Measurements from ENCODE around the gene STK36.

STK36 gene

DNA sequence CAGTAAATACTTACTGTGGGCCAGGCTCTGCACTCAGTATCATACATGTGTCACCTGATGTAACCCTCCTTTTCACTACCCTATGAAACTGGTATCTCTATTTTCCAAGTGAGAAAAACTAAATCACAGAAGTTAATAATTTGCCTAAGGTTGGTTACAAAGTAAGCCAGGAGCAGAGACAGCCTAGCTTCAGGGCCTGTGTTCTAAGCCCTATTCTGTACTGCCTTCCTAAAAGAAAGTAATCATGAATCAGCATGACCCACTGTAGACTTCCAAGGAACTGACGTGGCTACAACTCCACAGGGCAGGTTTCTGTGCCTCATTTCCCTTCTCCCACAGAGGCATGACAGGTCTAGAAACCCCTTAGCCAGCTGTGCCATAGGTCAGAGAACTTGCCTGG is 26.8 kb upstream of the STK36 start:
- TF ChIP-seq, protein P1, sequence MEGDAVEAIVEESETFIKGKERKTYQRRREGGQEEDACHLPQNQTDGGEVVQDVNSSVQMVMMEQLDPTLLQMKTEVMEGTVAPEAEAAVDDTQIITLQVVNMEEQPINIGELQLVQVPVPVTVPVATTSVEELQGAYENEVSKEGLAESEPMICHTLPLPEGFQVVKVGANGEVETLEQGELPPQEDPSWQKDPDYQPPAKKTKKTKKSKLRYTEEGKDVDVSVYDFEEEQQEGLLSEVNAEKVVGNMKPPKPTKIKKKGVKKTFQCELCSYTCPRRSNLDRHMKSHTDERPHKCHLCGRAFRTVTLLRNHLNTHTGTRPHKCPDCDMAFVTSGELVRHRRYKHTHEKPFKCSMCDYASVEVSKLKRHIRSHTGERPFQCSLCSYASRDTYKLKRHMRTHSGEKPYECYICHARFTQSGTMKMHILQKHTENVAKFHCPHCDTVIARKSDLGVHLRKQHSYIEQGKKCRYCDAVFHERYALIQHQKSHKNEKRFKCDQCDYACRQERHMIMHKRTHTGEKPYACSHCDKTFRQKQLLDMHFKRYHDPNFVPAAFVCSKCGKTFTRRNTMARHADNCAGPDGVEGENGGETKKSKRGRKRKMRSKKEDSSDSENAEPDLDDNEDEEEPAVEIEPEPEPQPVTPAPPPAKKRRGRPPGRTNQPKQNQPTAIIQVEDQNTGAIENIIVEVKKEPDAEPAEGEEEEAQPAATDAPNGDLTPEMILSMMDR (conservative IDR thresholded peaks at IDR 0.05; ENCODE audit: low read length): no peak
- DNase-seq (ENCODE audit: low read depth): peak; percentile 36

DNA sequence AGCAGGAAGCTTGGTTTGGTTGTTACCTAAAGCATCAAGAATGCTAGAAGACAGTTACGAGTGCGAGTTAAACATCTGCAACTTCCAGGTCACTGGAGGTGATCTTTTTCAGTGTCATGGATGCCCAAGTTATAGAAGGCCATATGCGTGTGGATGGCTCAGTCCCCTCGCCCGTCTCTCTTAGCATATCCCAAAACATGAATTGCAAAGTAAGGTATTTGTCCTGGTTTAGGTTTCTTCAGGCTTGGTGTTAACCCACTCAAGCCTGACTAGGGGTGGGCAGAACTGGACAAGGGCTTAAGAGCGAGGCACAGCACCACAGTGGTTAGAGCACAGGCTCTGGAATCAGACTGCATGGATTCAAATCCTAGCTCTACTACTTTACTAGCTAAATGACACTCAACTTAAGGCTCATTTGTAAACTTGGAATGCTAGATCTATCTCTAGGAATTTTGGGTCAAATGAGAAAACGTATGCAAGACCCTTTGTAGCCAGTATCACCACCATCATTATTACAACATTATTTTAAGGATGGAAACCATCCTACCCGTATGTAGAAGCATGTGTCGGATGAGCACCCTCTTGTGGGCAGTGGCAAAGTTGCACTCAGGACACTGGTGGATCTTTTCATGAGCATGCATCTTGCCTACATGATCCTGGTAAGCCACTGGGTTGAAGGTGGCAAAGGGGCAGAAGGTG is 23.6 kb upstream of the STK36 start:
- TF ChIP-seq, protein P1 (conservative IDR thresholded peaks at IDR 0.05; ENCODE audit: low read length): peak; percentile 96
- peak; percentile 68 for DNase-seq (ENCODE audit: low read depth)
- no peak overlapping the region for H3K4me3 ChIP-seq (ENCODE audit: low read length)

More for the DNA sequence above, 26.8 kb upstream of the STK36 start:
- H3K4me3 ChIP-seq (ENCODE audit: low read length): no peak overlapping the region

DNA sequence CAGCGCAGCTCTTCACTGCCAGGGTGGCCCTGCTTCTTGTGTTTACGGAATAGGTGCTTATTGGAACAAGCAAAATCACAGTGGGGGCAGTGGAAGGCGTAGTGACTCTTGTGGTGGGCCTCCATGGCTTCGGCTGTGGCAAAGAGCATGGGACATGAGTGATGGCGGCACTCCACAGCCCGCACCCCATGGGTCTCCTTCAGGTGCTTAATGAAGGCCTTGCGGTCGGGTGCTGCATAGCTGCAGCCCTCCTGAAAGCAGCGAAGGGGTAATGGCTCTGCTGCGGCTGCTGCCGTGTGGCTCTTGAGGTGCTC is 23.1 kb upstream of the STK36 start:
- DNase-seq (ENCODE audit: low read depth): no peak
- H3K4me3 ChIP-seq (ENCODE audit: low read length): no peak overlapping the region
- TF ChIP-seq, protein P1 (conservative IDR thresholded peaks at IDR 0.05; ENCODE audit: low read length): no peak

DNA sequence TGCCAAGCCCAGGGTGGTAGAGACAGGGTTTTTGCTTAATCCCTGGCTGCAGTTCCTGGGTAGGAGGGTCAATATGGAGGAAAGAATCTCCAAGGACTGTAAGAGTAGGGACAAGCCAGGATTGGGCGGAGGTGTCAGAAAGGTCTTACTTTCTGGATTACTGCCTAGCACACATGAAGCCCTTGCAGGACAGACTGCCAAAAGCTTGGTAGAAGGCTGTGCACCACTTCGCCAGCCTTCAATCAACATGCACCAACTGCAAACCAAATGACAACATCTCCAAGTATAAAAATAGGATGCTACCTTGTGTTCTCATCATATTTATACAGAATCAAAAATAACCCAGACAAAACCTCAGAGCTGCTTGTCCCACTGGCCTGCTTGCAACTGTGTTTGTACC is 16.1 kb upstream of the STK36 start:
- TF ChIP-seq, protein P1 (conservative IDR thresholded peaks at IDR 0.05; ENCODE audit: low read length): no peak
- DNase-seq (ENCODE audit: low read depth): no peak
- H3K4me3 ChIP-seq (ENCODE audit: low read length): no peak overlapping the region

DNA sequence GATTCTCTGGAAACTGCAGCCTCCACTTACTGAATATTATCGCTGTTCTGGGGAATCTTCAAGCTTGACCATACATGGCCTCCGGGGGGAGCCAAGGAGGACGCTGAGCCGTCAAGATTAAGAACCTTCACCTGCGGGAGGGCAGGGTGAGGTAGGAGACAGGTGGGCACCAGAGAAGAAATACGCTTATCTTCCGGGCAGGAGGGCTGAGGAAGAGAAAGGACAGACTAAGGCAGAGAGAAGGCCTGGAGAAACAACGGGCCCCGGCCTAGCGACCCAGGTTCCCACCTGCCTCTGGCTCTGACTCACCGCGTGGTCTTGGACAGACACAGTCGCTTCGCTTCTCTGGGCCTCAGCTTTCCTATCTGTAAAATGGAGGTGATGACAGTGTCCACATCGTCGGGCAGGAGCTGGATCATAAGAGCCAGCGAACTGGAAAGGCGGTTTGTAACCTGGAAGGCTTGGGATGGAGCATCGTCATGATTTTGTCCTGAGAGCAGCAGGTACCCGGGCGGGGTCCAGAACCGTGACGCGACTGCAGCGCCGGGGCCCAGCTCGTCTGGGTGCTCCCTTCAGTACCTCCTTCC is 13.1 kb upstream of the STK36 start:
- peak; percentile 35 for DNase-seq (ENCODE audit: low read depth)
- peak overlapping the region; percentile 89 for H3K4me3 ChIP-seq (ENCODE audit: low read length)
- TF ChIP-seq, protein P1 (conservative IDR thresholded peaks at IDR 0.05; ENCODE audit: low read length): peak; percentile 59

DNA sequence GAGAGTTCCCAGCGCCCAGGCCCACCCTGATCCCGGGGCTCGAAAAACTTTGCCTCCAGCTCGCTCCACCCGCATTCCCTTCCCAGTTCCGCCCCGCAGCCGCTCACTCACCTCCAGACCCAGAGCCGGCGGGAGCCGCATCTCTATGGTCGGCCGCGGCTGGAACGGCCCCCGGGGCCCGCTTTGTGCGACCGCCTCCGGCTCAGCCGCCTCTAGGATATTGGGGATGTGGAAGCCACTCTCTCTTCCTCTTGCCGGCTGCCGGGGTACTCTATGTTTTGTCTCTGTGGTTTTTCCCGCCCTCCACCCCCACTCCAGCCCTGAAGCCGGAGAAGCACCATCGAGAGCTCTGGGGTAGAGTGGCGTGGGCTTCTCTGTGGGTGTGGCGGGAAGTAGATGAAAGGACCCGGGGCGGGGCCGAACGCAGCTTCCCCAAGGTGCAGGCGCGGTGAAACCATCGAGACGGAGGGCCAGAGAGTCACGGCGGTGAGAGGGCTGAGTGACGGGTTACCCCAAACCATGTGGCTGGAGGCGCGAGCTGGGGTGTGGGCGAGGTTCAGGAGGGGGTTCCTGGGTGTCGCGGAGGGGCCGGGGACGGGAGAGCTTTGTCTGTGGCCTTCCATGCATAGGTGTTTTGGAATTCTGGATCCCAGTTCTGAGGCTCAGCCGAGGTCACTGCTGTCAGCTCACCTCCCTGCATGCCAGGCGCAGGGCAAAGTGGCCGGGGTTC is 12.5 kb upstream of the STK36 start, which contains the start of the genes BCS1L and ZNF142:
BCS1L (plus strand) TSS at position 426 of the 730 bp plus-strand sequence. CDS start 1,305 bp downstream, outside the sequence.
ZNF142 (minus strand) TSS at position 366 of the 730 bp plus-strand sequence. CDS start 3,194 bp downstream, outside the sequence.
- DNase-seq (ENCODE audit: low read depth): peak; percentile 72
- TF ChIP-seq, protein P1 (conservative IDR thresholded peaks at IDR 0.05; ENCODE audit: low read length): no peak
- H3K4me3 ChIP-seq (ENCODE audit: low read length): peak within 1 kb of the TSS; percentile 89
